ENCODE results near the gene AOAH. TPM values are rescaled to one million over a fixed set of nuclear protein-coding genes. Genes with fewer than 3 reads are reported as not detected.

AOAH gene
- total and polyA plus RNA-seq, 2 donors (not counting 3 experiments of a cell fraction or from before 2014, with no cell fraction given), result not detected

- no peak overlapping the region for H3K4me2 ChIP-seq (ENCODE audit: insufficient read depth, low read length)
- CTCF ChIA-PET, result interaction anchor here (1.3 kb wide), 1 partner anchor 77 kb away, joined by 4 read pairs; no protein-coding TSS in a partner anchor
- no peaks in the 10 kb centered on the region for H3K79me2 ChIP-seq (ENCODE audit: control insufficient read depth, insufficient read depth, low read length)
- POLR2A ChIA-PET, result no interaction called here
- H3K27me3 ChIP-seq (ENCODE audit: control insufficient read depth in 2 of 2, insufficient read depth in 2 of 2, low read length in 2 of 2), result no peaks in the 10 kb centered on the region
- TF ChIP-seq FOS (IDR thresholded peaks at IDR 0.05; ENCODE audit: borderline replicate concordance, insufficient read depth, low read length) (no peak), MAX (IDR thresholded peaks at IDR 0.05; ENCODE audit: insufficient read depth, insufficient read length) (no peak), JUN (IDR thresholded peaks at IDR 0.05; ENCODE audit: borderline replicate concordance, insufficient read depth, insufficient read length, low read depth) (no peak), POLR2AphosphoS5 (IDR thresholded peaks at IDR 0.05; ENCODE audit: insufficient read depth, low read depth, low read length) (no peak), CTCF (IDR thresholded peaks at IDR 0.05; ENCODE audit: extremely low read depth in 1 of 2, insufficient read depth in 1 of 2, low read depth in 1 of 2, low read length in 2 of 2) (no peak), EZH2 (IDR thresholded peaks at IDR 0.05; ENCODE audit: borderline replicate concordance, low read depth, low read length, severe bottlenecking) (no peak), MYC (IDR thresholded peaks at IDR 0.05; ENCODE audit: low read depth, low read length) (no peak), GATA2 (IDR thresholded peaks at IDR 0.05; ENCODE audit: insufficient read depth, insufficient read length, low read depth, low read length) (no peak), POLR2A (IDR thresholded peaks at IDR 0.05; ENCODE audit: low read depth, low read length) (no peak)
- H3K36me3 ChIP-seq (ENCODE audit: control insufficient read depth in 2 of 2, extremely low read depth in 1 of 2, insufficient read depth in 2 of 2, low read length in 2 of 2), result no peaks in the 10 kb centered on the region
- H3K9me3 ChIP-seq (replicated peaks; ENCODE audit: control insufficient read depth, insufficient read depth, low read length), result no peaks in the 10 kb centered on the region
- no peak for DNase-seq (ENCODE audit: low read depth, low spot score)
- BruUV-seq (replicated peaks), result no TSS peak
- H2AFZ ChIP-seq (ENCODE audit: low read depth, low read length), result no peak overlapping the region
- no peaks in the 10 kb centered on the region for H3K4me1 ChIP-seq (ENCODE audit: control insufficient read depth, extremely low read depth, insufficient read depth, low read length)
- H3K9ac ChIP-seq (replicated peaks; ENCODE audit: extremely low read depth, insufficient read depth, low read length), result no peak overlapping the region
- dilution Hi-C loops (cut with MboI; ENCODE audit: extremely low pct_ligation_motif_present, low sequenced_read_pairs), result no loop called here
- no peaks in the 10 kb centered on the region for H3K9me1 ChIP-seq (replicated peaks; ENCODE audit: control insufficient read depth, extremely low read depth, insufficient read depth, low read length)
- no peaks in the 10 kb centered on the region for H4K20me1 ChIP-seq (replicated peaks; ENCODE audit: control insufficient read depth, extremely low read depth, insufficient read depth, low read length)
- intact Hi-C loops (cut with micrococcal nuclease), result no loop called here
- no peak overlapping the region for H3K4me3 ChIP-seq (replicated peaks in 1 of 3; ENCODE audit: insufficient read depth in 1 of 3, low read depth in 1 of 3, low read length in 3 of 3)
- no peak for FAIRE-seq
- no peak overlapping the region for H3K27ac ChIP-seq (ENCODE audit: insufficient read depth, low read depth, low read length)
Observed at GRCh38 chr7:36564489-36564888, 159.8 kb downstream of the AOAH start.

All from endothelial cell of umbilical vein (primary cell).